Measurements from ENCODE around the gene RAP1GAP2.

DNA sequence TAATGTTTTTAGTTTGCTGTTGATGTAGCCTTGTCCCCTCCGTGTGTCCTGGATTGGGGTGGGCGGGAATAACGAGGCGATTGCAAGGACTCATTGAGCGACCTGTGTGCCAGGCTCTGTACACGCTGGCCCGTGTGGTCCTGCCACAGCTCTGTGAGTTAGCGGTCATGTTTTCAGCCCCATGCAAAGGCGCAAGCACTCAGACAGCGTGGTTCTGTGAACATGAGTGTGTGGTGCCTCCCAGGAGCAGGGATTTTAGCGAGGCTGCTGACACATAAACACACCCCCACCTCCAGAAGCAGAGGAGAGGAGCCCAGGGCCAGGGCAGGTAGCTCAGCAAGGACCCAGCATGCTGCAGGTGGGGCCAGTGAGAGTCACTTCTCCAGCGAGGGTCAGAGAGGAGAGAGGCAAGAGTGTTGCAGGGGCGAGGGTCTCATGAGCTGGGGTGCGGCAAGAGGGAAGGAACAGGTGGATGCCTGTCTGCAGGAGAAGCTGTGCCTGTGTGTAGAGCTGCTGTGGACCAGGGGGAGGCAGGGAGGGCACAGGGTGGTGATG, 151.8 kb downstream of the RAP1GAP2 start:
- TF ChIP-seq EP300 (IDR thresholded peaks at IDR 0.05) (no peak), POLR2A (IDR thresholded peaks at IDR 0.05) (no peak), POLR2AphosphoS5 (IDR thresholded peaks at IDR 0.05) (no peak)
- TF ChIP-seq, protein P1, sequence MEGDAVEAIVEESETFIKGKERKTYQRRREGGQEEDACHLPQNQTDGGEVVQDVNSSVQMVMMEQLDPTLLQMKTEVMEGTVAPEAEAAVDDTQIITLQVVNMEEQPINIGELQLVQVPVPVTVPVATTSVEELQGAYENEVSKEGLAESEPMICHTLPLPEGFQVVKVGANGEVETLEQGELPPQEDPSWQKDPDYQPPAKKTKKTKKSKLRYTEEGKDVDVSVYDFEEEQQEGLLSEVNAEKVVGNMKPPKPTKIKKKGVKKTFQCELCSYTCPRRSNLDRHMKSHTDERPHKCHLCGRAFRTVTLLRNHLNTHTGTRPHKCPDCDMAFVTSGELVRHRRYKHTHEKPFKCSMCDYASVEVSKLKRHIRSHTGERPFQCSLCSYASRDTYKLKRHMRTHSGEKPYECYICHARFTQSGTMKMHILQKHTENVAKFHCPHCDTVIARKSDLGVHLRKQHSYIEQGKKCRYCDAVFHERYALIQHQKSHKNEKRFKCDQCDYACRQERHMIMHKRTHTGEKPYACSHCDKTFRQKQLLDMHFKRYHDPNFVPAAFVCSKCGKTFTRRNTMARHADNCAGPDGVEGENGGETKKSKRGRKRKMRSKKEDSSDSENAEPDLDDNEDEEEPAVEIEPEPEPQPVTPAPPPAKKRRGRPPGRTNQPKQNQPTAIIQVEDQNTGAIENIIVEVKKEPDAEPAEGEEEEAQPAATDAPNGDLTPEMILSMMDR (IDR thresholded peaks at IDR 0.05), result no peak
